Endothelial cell (in vitro differentiated cells): ENCODE results near the gene IL24. TPM values are rescaled to one million over a fixed set of nuclear protein-coding genes. Genes with fewer than 3 reads are reported as not detected.

Source experiments
- DNase-seq: peaks from one replicate; pipeline ENCODE4 v3.0.0; 2021; ENCODE audit warnings: low spot score
- H3K27ac Mint-ChIP-seq: one replicate; pipeline ENCODE4 v1.8.0; 2021; ENCODE audit warnings: mixed read lengths, inconsistent platforms; ENCODE audit not compliant: unreplicated experiment
- H3K27me3 Mint-ChIP-seq: one replicate; pipeline ENCODE4 v1.8.0; 2021; ENCODE audit warnings: mild to moderate bottlenecking, moderate library complexity, mixed read lengths, inconsistent platforms; ENCODE audit not compliant: unreplicated experiment
- H3K36me3 Mint-ChIP-seq: one replicate; pipeline ENCODE4 v1.8.0; 2021; ENCODE audit warnings: mild to moderate bottlenecking, low read depth, mixed read lengths, inconsistent platforms; ENCODE audit not compliant: unreplicated experiment
- H3K4me1 Mint-ChIP-seq: one replicate; pipeline ENCODE4 v1.8.0; 2021; ENCODE audit warnings: mild to moderate bottlenecking, mixed read lengths, inconsistent platforms; ENCODE audit not compliant: unreplicated experiment
- H3K4me3 Mint-ChIP-seq: one replicate; pipeline ENCODE4 v1.8.0; 2021; ENCODE audit warnings: mild to moderate bottlenecking, mixed read lengths, inconsistent platforms; ENCODE audit not compliant: unreplicated experiment
- H3K9me3 Mint-ChIP-seq: one replicate; pipeline ENCODE4 v1.8.0; 2021; ENCODE audit warnings: mixed read lengths, inconsistent platforms; ENCODE audit not compliant: unreplicated experiment
- total RNA-seq: library from RNA; stranded (reverse); fragmentation: NEBNext Ultra II Directional; extraction: Animal tissue kit (Norgen Biotek cat#: 25700); gene quantifications from one replicate; pipeline ENCODE4 v1.2.1, GENCODE V29; 2021; ENCODE audit not compliant: unreplicated experiment
- TF ChIP-seq, protein P1 (sequence below): fragments of 200-600 bp; sonication (generic); IDR thresholded peaks from one replicate; pipeline ENCODE4 v1.5.0; 2021; ENCODE audit warnings: antibody characterized with exemption; ENCODE audit not compliant: unreplicated experiment

Gene IL24
- total RNA-seq, 1 donor from 2014 or later: not detected

DNA sequence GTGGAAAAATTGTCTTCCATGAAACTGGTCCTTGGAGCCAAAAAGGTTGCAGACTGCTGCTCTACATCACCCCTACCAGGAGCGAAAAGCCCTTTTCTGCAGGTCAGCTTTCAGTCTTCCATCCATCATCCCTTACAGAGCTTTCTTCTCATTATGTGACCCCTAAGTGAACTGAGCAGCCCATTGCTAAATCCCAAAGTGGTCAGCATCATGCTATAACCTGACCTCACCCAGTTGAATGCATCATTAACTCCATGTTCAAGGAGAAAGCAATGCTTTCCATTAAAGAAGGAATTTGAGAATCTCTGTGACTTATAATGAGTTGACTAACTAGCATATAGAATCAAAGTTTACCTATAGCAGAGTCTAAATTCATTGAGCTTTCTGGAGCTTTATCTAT, 10.4 kb upstream of the IL24 start:
- no peaks in the 10 kb centered on the region for H3K36me3 Mint-ChIP-seq
- TF ChIP-seq, protein P1, sequence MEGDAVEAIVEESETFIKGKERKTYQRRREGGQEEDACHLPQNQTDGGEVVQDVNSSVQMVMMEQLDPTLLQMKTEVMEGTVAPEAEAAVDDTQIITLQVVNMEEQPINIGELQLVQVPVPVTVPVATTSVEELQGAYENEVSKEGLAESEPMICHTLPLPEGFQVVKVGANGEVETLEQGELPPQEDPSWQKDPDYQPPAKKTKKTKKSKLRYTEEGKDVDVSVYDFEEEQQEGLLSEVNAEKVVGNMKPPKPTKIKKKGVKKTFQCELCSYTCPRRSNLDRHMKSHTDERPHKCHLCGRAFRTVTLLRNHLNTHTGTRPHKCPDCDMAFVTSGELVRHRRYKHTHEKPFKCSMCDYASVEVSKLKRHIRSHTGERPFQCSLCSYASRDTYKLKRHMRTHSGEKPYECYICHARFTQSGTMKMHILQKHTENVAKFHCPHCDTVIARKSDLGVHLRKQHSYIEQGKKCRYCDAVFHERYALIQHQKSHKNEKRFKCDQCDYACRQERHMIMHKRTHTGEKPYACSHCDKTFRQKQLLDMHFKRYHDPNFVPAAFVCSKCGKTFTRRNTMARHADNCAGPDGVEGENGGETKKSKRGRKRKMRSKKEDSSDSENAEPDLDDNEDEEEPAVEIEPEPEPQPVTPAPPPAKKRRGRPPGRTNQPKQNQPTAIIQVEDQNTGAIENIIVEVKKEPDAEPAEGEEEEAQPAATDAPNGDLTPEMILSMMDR: no peak
- H3K27ac Mint-ChIP-seq: no peak overlapping the region
- H3K4me1 Mint-ChIP-seq: peaks cover 3% of the 10 kb centered on the region
- no peaks in the 10 kb centered on the region for H3K9me3 Mint-ChIP-seq
- H3K27me3 Mint-ChIP-seq: peaks cover 1% of the 10 kb centered on the region
- H3K4me3 Mint-ChIP-seq: no peak overlapping the region
- no peak for DNase-seq

DNA sequence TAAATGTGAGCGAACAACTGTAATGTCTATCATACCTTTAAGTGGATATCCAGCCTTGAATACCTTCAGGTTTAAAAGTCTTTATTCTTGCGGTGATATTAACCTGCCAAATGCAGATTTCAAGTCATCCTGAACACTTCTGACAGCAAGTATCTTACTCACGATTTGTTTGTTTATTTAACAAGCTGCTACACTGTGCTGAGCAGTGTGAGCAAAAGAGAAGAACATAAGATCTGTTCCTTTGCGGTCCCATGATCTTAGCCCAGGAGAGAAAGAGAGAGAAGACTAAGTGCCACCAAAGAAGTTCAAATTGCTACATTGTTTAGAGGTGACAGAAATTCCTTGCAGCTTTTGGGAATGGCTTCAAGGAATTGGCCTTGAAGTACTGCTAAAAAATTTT, 9.5 kb upstream of the IL24 start:
- Mint-ChIP-seq H3K4me3 (no peak overlapping the region), H3K4me1 (peaks cover 3% of the 10 kb centered on the region), H3K27ac (no peak overlapping the region), H3K27me3 (peaks cover 1% of the 10 kb centered on the region), H3K36me3 (no peaks in the 10 kb centered on the region), H3K9me3 (no peaks in the 10 kb centered on the region)
- TF ChIP-seq, protein P1: no peak
- DNase-seq: no peak

DNA sequence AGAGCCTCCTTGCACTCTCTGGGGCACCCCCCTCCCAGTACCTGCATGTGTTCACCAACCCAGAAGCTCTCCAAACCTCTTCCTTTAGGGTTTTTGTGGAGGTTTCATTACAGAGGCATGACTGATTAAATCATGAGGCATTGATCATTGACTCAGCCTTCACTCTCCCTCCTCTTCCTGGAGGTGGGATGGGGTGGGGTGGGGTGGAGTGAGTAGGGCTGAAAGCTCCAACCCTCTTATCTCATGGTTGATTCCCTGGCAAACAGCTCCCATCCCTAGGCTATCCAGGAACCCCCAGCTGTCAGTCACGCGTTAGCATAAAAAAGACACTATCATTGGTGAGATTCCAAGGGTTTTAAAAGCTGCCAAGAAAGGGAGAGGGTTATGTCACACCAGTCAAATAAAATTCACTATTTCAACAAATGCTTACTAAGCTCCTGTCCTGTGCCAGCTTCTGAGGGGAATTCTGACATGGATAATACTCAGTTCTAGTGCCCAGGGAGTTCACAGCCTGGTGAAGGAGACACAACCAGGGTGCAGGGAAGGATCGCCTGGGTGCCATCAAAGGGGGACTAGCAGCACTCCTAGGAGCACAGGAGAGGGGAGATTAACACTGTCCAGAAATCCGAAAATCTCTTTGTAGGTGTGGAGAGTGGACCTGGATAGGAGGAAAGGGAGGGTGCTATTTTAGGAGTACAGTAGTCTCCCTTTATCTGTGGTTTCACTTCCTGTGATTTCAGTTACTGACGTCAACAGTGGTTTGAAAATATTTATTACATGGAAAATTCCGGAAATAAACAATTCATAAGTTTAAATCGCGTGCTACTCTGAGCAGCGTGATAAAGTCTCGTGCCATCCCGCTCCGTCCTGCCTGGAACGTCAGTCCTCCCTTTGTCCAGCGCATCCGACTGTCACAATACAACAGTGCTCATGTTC, 6.8 kb upstream of the IL24 start:
- no peaks in the 10 kb centered on the region for H3K36me3 Mint-ChIP-seq
- no peak overlapping the region for H3K27ac Mint-ChIP-seq
- H3K9me3 Mint-ChIP-seq: no peaks in the 10 kb centered on the region
- no peak for DNase-seq
- TF ChIP-seq, protein P1: no peak
- no peak overlapping the region for H3K4me3 Mint-ChIP-seq
- H3K4me1 Mint-ChIP-seq: peaks cover 4% of the 10 kb centered on the region
- H3K27me3 Mint-ChIP-seq: peaks cover 1% of the 10 kb centered on the region

DNA sequence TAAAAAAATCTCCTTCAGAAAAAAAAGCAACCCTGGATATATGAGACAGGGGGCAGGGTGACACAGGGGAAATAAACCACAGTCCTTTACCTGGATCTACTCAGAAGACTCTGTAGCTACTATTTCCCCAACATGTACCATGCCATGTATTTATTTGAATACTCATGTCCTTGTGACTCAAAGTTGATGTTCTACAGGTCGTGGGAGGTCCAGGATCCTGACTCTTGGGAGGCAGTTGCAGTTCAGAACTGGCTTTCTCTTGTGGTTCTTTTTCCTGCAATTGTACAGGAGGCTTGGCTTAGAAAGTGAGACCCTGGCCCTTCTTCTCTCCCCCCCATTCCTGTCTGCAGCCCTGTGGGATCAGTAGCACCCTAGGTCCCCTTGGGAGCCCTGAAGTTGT, 5.8 kb upstream of the IL24 start:
- TF ChIP-seq, protein P1: no peak
- no peak for DNase-seq
- H3K36me3 Mint-ChIP-seq: peaks cover 4% of the 10 kb centered on the region
- no peak overlapping the region for H3K27ac Mint-ChIP-seq
- H3K27me3 Mint-ChIP-seq: peaks cover 4% of the 10 kb centered on the region
- peaks cover 11% of the 10 kb centered on the region for H3K4me1 Mint-ChIP-seq
- H3K4me3 Mint-ChIP-seq: no peak overlapping the region
- no peaks in the 10 kb centered on the region for H3K9me3 Mint-ChIP-seq

DNA sequence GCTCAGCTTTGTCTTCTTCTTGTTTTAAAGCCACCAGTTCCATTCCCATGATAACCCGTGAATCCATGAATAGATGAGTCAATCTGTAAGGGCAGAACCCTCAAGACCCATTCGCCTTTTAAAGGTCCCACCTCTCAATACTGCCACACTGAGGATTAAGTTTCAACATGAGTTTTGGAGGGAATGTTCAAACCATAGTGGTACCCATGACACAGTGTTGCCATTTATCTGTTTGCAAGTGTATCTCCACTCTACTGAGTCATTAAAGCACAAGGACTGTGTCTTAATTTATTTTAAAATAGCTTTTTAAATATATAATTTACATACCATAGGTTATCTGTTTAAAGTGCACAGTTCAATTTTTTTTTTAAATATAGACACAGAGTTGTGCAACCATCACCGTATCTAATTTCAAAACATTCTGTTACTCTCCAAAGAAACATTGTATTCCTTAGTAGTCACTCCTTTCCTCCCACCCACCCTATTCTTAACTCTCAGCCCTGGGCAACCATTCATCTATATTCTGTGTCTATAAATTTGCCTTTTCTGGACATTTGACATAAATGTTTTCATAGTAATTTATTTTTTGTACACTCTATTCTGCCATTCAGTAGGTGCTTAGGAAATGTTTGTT, 4.8 kb upstream of the IL24 start:
- Mint-ChIP-seq H3K36me3 (peaks cover 4% of the 10 kb centered on the region), H3K9me3 (no peaks in the 10 kb centered on the region), H3K27me3 (peaks cover 4% of the 10 kb centered on the region), H3K4me3 (no peak overlapping the region), H3K27ac (no peak overlapping the region), H3K4me1 (peaks cover 11% of the 10 kb centered on the region)
- DNase-seq: no peak
- TF ChIP-seq, protein P1: no peak
